Mesenchymal stem cell (in vitro differentiated cells and primary cell): ENCODE results near the gene UQCR11.

Experiments used
- DNase-seq: peaks from one replicate; pipeline ENCODE4 v3.0.0-alpha.2; 2013
- H2AFZ ChIP-seq: one replicate; pipeline ENCODE4 v1.6.1; 2013; ENCODE audit warnings: low read depth, mild to moderate bottlenecking, control low read depth, inconsistent platforms, low read length, moderate library complexity
- H2AK5ac ChIP-seq: 2 replicates; pipeline ENCODE4 v1.6.1; 2013; ENCODE audit warnings: low read length, moderate library complexity, mild to moderate bottlenecking, inconsistent platforms; ENCODE audit not compliant: severe bottlenecking
- H2BK120ac ChIP-seq: one replicate; pipeline ENCODE4 v1.6.1; 2013; ENCODE audit warnings: low read depth, mild to moderate bottlenecking, inconsistent platforms, low read length, moderate library complexity
- H2BK12ac ChIP-seq, 2 experiments: one replicate each; pipeline ENCODE4 v1.6.1; 2013; ENCODE audit warnings: inconsistent platforms in 2 of 2, low read length in 2 of 2, mild to moderate bottlenecking in 2 of 2, moderate library complexity in 2 of 2, control low read depth in 1 of 2
- H2BK15ac ChIP-seq: one replicate; pipeline ENCODE4 v1.6.1; 2013; ENCODE audit warnings: mild to moderate bottlenecking, low read depth, inconsistent platforms; ENCODE audit not compliant: poor library complexity, severe bottlenecking
- H2BK5ac ChIP-seq: 2 replicates; pipeline ENCODE4 v1.6.1; 2013; ENCODE audit warnings: low read depth, mild to moderate bottlenecking, low read length, control low read depth, inconsistent platforms; ENCODE audit not compliant: poor library complexity, severe bottlenecking
- H3K14ac ChIP-seq, 2 experiments: one replicate each; pipeline ENCODE4 v1.6.1; 2013; ENCODE audit warnings: inconsistent platforms in 2 of 2, low read length in 2 of 2, control low read depth in 1 of 2, mild to moderate bottlenecking in 1 of 2, moderate library complexity in 1 of 2
- H3K18ac ChIP-seq, 2 experiments: one replicate each; pipeline ENCODE4 v1.6.1; 2013; ENCODE audit warnings: inconsistent platforms in 2 of 2, low read length in 2 of 2, control low read depth in 1 of 2, low read depth in 1 of 2, mild to moderate bottlenecking in 1 of 2
- H3K23ac ChIP-seq, 2 experiments: one replicate each; pipeline ENCODE4 v1.6.1; 2013; ENCODE audit warnings: inconsistent platforms in 2 of 2, low read length in 2 of 2, mild to moderate bottlenecking in 2 of 2, moderate library complexity in 2 of 2, control low read depth in 1 of 2
- H3K27ac ChIP-seq: 2 replicates; pipeline ENCODE4 v1.5.1; 2013; ENCODE audit warnings: mild to moderate bottlenecking, moderate library complexity, low read length, control low read depth, inconsistent platforms; ENCODE audit not compliant: poor library complexity, severe bottlenecking
- H3K27me3 ChIP-seq, 2 experiments: 2 replicates each; pipeline versions ENCODE4 v1.6.1 to v1.7.0; 2013; ENCODE audit warnings: low read length in 2 of 2, mild to moderate bottlenecking in 2 of 2, moderate library complexity in 2 of 2, control low read depth in 1 of 2, inconsistent platforms in 1 of 2; ENCODE audit not compliant: control insufficient read depth in 1 of 2, insufficient read depth in 1 of 2
- H3K36me3 ChIP-seq, 2 experiments: 2 replicates each; pipeline versions ENCODE4 v1.6.1 to v1.7.0; 2013; ENCODE audit warnings: low read length in 2 of 2, control low read depth in 1 of 2, inconsistent platforms in 1 of 2, low read depth in 1 of 2, mild to moderate bottlenecking in 1 of 2; ENCODE audit not compliant: insufficient read depth in 2 of 2, control insufficient read depth in 1 of 2
- H3K4ac ChIP-seq, 2 experiments: one replicate each; pipeline ENCODE4 v1.6.1; 2013; ENCODE audit warnings: inconsistent platforms in 2 of 2, low read length in 2 of 2, mild to moderate bottlenecking in 2 of 2, moderate library complexity in 2 of 2, control low read depth in 1 of 2, low read depth in 1 of 2
- H3K4me1 ChIP-seq: 2 replicates; pipeline ENCODE4 v1.6.1; 2013; ENCODE audit warnings: low read depth, low read length, control low read depth; ENCODE audit not compliant: control insufficient read depth, insufficient read depth
- H3K4me2 ChIP-seq: 2 replicates; pipeline ENCODE4 v1.6.1; 2013; ENCODE audit warnings: low read length, mild to moderate bottlenecking, inconsistent platforms; ENCODE audit not compliant: poor library complexity, severe bottlenecking
- H3K4me3 ChIP-seq, 2 experiments: 2 replicates each; pipeline versions ENCODE4 v1.5.1 to v1.7.0; 2013; ENCODE audit warnings: low read length in 2 of 2, mild to moderate bottlenecking in 2 of 2, control low read depth in 1 of 2, low read depth in 1 of 2; ENCODE audit not compliant: insufficient read depth in 1 of 2
- H3K79me1 ChIP-seq: replicated peaks from 2 replicates; pipeline ENCODE4 v1.6.1; 2013; ENCODE audit warnings: mild to moderate bottlenecking, control low read depth, low read length, inconsistent platforms; ENCODE audit not compliant: poor library complexity, severe bottlenecking
- H3K9ac ChIP-seq: 2 replicates; pipeline ENCODE4 v1.7.0; 2013; ENCODE audit warnings: mild to moderate bottlenecking, low read length, moderate library complexity
- H3K9me3 ChIP-seq: 2 replicates; pipeline ENCODE4 v1.7.0; 2013; ENCODE audit warnings: mild to moderate bottlenecking, low read length; ENCODE audit not compliant: control insufficient read depth
- H4K8ac ChIP-seq: one replicate; pipeline ENCODE4 v1.6.1; 2013; ENCODE audit warnings: inconsistent platforms, mild to moderate bottlenecking, low read length, moderate library complexity
- H4K91ac ChIP-seq: one replicate; pipeline ENCODE4 v1.6.1; 2013; ENCODE audit warnings: mild to moderate bottlenecking, low read length, inconsistent platforms
- WGBS: methylation state at CpG from one replicate; pipeline ENCODE4 v1.1.7; 2013; ENCODE audit warnings: mixed read lengths; 5-methylcytosine and 5-hydroxymethylcytosine counted together

Gene UQCR11

GRCh38 chr19:1553415-1553814 is 51.8 kb downstream of the UQCR11 start:
- no peak overlapping the region for H2BK120ac ChIP-seq
- H4K8ac ChIP-seq = no peak overlapping the region
- H2BK15ac ChIP-seq = no peak overlapping the region
- H3K18ac ChIP-seq = no peak overlapping the region
- peaks cover 0 to 6% of the 10 kb centered on the region in 2 experiments for H3K27me3 ChIP-seq
- H3K4ac ChIP-seq = no peak overlapping the region
- H3K79me1 ChIP-seq = peaks cover 28% of the 10 kb centered on the region
- no peak overlapping the region for H2AFZ ChIP-seq
- no peak overlapping the region for H3K14ac ChIP-seq
- H3K4me1 ChIP-seq = peaks cover 11% of the 10 kb centered on the region
- no peak overlapping the region for H3K27ac ChIP-seq
- no peak overlapping the region for H2BK5ac ChIP-seq
- no peak overlapping the region for H3K4me2 ChIP-seq
- no peak overlapping the region for H3K9ac ChIP-seq
- no peak overlapping the region for H3K23ac ChIP-seq
- no peak overlapping the region for H3K4me3 ChIP-seq
- no peak for DNase-seq
- H3K9me3 ChIP-seq = no peaks in the 10 kb centered on the region
- no peak overlapping the region for H2AK5ac ChIP-seq
- WGBS = 82% methylated on average over 10 of the region's 10 CpGs
- no peak overlapping the region for H2BK12ac ChIP-seq
- H4K91ac ChIP-seq = no peak overlapping the region
- peaks cover 0 to 37% of the 10 kb centered on the region in 2 experiments for H3K36me3 ChIP-seq

- Histone ChIP-seq H2BK120ac (no peak overlapping the region), H3K4ac (no peak overlapping the region), H2BK5ac (no peak overlapping the region), H3K4me3 (no peak overlapping the region), H2AFZ (no peak overlapping the region), H3K4me2 (no peak overlapping the region), H3K23ac (no peak overlapping the region), H2AK5ac (no peak overlapping the region), H3K14ac (no peak overlapping the region), H3K9me3 (no peaks in the 10 kb centered on the region), H2BK15ac (no peak overlapping the region), H4K8ac (no peak overlapping the region), H3K4me1 (peaks cover 11% of the 10 kb centered on the region), H3K79me1 (peaks cover 22% of the 10 kb centered on the region), H3K27me3 (peaks cover 0 to 6% of the 10 kb centered on the region in 2 experiments), H3K9ac (no peak overlapping the region), H2BK12ac (no peak overlapping the region), H4K91ac (no peak overlapping the region), H3K36me3 (peaks cover 0 to 28% of the 10 kb centered on the region in 2 experiments), H3K18ac (no peak overlapping the region), H3K27ac (no peak overlapping the region)
- 90% methylated on average over 14 of the region's 17 CpGs for WGBS
- DNase-seq = no peak
Measured at GRCh38 chr19:1551068-1552040, 53.9 kb downstream of the UQCR11 start.

GRCh38 chr19:1549332-1549945 is 55.8 kb downstream of the UQCR11 start:
- Histone ChIP-seq H3K18ac (no peak overlapping the region), H3K79me1 (peaks cover 15% of the 10 kb centered on the region), H4K8ac (no peak overlapping the region), H4K91ac (no peak overlapping the region), H3K4ac (no peak overlapping the region), H3K27me3 (peaks cover 5 to 14% of the 10 kb centered on the region in 2 experiments), H2AK5ac (no peak overlapping the region), H3K9me3 (no peaks in the 10 kb centered on the region), H3K23ac (no peak overlapping the region), H3K36me3 (peaks cover 0 to 12% of the 10 kb centered on the region in 2 experiments), H2BK120ac (no peak overlapping the region), H3K4me1 (peaks cover 9% of the 10 kb centered on the region), H3K9ac (no peak overlapping the region), H3K14ac (no peak overlapping the region), H2BK15ac (no peak overlapping the region), H3K4me3 (no peak overlapping the region), H3K27ac (no peak overlapping the region), H2AFZ (no peak overlapping the region), H2BK12ac (no peak overlapping the region), H3K4me2 (no peak overlapping the region), H2BK5ac (no peak overlapping the region)
- 78% methylated on average over 4 of the region's 4 CpGs for WGBS
- DNase-seq = no peak
